ENCODE results near the gene PPM1N. TPM values are rescaled to one million over a fixed set of nuclear protein-coding genes. Genes with fewer than 3 reads are reported as not detected.

Gene PPM1N
- total RNA-seq, 4 donors from 2014 or later, result 0.39 to 5.0 (median 0.60) TPM; not detected in 1

- Histone ChIP-seq H3K27me3 (peaks cover 0 to 35% of the 10 kb centered on the region in 2 donors), H3K4me1 (peaks cover 0 to 43% (median 10%) of the 10 kb centered on the region in 4 donors), H3K36me3 (no peaks in the 10 kb centered on the region), H3K9me3 (no peaks in the 10 kb centered on the region), H3K4me3 (no peak overlapping the region), H3K27ac (no peak overlapping the region)
- no peak for DNase-seq (ENCODE audit: low spot score in 2 of 2)
- TF ChIP-seq EP300 (IDR thresholded peaks at IDR 0.05) (no peak), CTCF (IDR thresholded peaks at IDR 0.05) (no peak), POLR2A (IDR thresholded peaks at IDR 0.05) (no peak)
- 38 to 48% methylated on average over 5 of the region's 5 CpGs for WGBS, 2 donors
These were observed 21.9 kb upstream of the PPM1N start for GRCh38 chr19:45476304-45476703.

- Histone ChIP-seq H3K27me3 (peaks cover 0 to 26% of the 10 kb centered on the region in 2 donors), H3K4me1 (peaks cover 0 to 39% (median 9%) of the 10 kb centered on the region in 4 donors), H3K4me3 (no peak overlapping the region), H3K36me3 (no peaks in the 10 kb centered on the region), H3K9me3 (no peaks in the 10 kb centered on the region), H3K27ac (no peak overlapping the region)
- WGBS, 2 donors, result 23 to 32% methylated on average over 5 of the region's 5 CpGs
- no peak for DNase-seq (ENCODE audit: low spot score in 2 of 2)
- TF ChIP-seq EP300 (IDR thresholded peaks at IDR 0.05), result no peak
- no peak for TF ChIP-seq CTCF (IDR thresholded peaks at IDR 0.05)
- TF ChIP-seq POLR2A (IDR thresholded peaks at IDR 0.05), result no peak
These were observed 21.1 kb upstream of the PPM1N start for GRCh38 chr19:45477186-45477585.

- no peaks in the 10 kb centered on the region for H3K36me3 ChIP-seq
- peaks cover 0 to 19% of the 10 kb centered on the region in 2 donors for H3K27me3 ChIP-seq
- H3K4me1 ChIP-seq, result peaks cover 0 to 32% (median 5%) of the 10 kb centered on the region in 4 donors
- peak overlapping the region; percentile 92 to 99 (median 94) for H3K27ac ChIP-seq
- 4 to 5% methylated on average over 12 of the region's 12 CpGs for WGBS, 2 donors
- H3K9me3 ChIP-seq, result no peaks in the 10 kb centered on the region
- TF ChIP-seq POLR2A (IDR thresholded peaks at IDR 0.05) (no peak), CTCF (IDR thresholded peaks at IDR 0.05) (no peak), EP300 (IDR thresholded peaks at IDR 0.05) (no peak)
- DNase-seq (ENCODE audit: low spot score in 2 of 2), result no peak
- peak overlapping the region; percentile 31 to 58 (median 54) for H3K4me3 ChIP-seq
These were observed 20.4 kb upstream of the PPM1N start for GRCh38 chr19:45477713-45478453.

GRCh38 chr19:45478454-45479238, 19.6 kb upstream of the PPM1N start:
- Histone ChIP-seq H3K27ac (peak overlapping the region; percentile 92 to 99 (median 94)), H3K27me3 (peaks cover 0 to 12% of the 10 kb centered on the region in 2 donors), H3K4me3 (peak overlapping the region; percentile 31 to 58 (median 54)), H3K36me3 (no peaks in the 10 kb centered on the region), H3K4me1 (peaks cover 0 to 27% (median 5%) of the 10 kb centered on the region in 4 donors), H3K9me3 (no peaks in the 10 kb centered on the region)
- peak; percentile 61 to 79 for TF ChIP-seq EP300 (IDR thresholded peaks at IDR 0.05)
- peak; percentile 92 to 100 (median 95) for TF ChIP-seq CTCF (IDR thresholded peaks at IDR 0.05)
- peak; percentile 38 to 42 for TF ChIP-seq POLR2A (IDR thresholded peaks at IDR 0.05)
- 2 to 3% methylated on average over 39 of the region's 39 CpGs for WGBS, 2 donors
- peak; percentile 71 to 89 for DNase-seq (ENCODE audit: low spot score in 2 of 2)

- no peak overlapping the region for H3K4me3 ChIP-seq
- H3K36me3 ChIP-seq, result no peaks in the 10 kb centered on the region
- no peak for TF ChIP-seq POLR2A (IDR thresholded peaks at IDR 0.05)
- TF ChIP-seq CTCF (IDR thresholded peaks at IDR 0.05), result no peak
- no peak for TF ChIP-seq EP300 (IDR thresholded peaks at IDR 0.05)
- 89 to 91% methylated on average over 5 of the region's 5 CpGs for WGBS, 2 donors
- H3K27me3 ChIP-seq, result no peaks in the 10 kb centered on the region
- no peaks in the 10 kb centered on the region for H3K9me3 ChIP-seq
- no peak for DNase-seq (ENCODE audit: low spot score in 2 of 2)
- H3K27ac ChIP-seq, result no peak overlapping the region
- peaks cover 0 to 21% (median 1%) of the 10 kb centered on the region in 4 donors for H3K4me1 ChIP-seq
These were observed 15.2 kb upstream of the PPM1N start for GRCh38 chr19:45483033-45483432.

Data from tibial nerve (tissue), 4 donors.